ENCODE measurements around the gene NOD1.

Gene NOD1

DNA sequence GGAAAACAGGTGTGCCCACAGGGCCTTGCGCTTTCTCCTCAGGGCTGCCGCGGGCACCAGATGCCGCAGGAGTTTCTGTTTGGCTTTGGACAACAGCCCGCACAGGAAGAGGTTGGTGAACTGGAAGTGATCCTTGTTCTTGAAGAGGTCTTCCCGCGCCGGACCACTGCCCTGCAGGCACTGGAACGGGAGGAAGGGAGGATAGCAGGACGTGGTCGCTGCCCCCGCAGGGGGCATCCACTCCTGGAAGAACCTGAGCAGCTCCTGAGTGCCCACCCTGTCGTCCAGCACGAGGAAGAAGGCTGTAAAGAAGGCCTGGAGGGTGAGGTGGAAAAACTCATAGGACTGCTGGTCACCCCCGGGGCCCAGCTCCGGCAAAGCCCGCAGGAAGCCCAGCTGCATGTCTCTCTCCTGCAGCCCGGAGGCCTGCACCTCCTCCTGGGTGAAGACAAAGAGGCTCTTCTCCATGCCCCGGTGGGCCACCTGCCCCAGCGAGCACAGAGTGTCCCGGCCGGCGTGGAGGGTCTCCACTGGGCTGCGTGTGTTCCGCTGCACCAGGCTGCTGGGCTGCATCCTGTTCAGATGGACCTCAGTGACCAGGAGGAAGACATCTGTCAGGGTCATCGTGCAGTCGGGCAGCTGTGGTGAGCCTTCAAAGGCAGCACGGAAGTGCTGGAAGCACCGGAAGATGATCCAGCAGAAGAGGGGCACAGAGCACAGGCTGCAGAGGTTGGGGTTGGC is 26.9 kb downstream of the NOD1 start:
- DNase-seq (ENCODE audit: insufficient read length, low spot score) (no peak), FAIRE-seq (no peak)
- no peak for TF ChIP-seq POLR2A (IDR thresholded peaks at IDR 0.05; ENCODE audit: low read depth, low read length)

DNA sequence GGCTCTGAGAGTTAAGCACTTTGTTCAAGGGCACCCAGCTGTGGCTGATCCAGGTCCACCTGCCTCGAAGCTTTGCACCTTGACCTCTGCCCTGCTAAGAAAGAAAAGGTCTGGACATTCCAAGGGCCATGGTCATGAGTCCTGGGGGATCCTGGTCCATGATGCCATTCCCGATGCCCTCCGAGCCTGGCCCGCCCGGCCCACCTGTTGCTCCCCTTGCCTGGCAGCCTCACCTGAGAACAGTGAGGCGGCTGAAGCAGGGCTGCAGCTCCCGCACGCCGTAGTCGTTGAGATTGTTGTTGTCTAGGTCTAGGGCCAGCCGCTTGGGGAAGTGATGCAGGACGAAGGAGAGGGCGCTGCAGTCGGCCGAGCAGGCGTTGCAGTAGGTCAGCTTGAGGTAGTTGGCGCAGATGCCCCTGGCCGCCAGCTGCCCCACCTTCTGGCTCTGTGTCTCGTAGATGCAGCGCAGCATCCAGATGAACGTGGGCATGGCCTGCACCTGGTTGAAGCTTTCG is 27.5 kb downstream of the NOD1 start:
- FAIRE-seq (no peak), DNase-seq (ENCODE audit: insufficient read length, low spot score) (no peak)
- no peak for TF ChIP-seq POLR2A (IDR thresholded peaks at IDR 0.05; ENCODE audit: low read depth, low read length)

DNA sequence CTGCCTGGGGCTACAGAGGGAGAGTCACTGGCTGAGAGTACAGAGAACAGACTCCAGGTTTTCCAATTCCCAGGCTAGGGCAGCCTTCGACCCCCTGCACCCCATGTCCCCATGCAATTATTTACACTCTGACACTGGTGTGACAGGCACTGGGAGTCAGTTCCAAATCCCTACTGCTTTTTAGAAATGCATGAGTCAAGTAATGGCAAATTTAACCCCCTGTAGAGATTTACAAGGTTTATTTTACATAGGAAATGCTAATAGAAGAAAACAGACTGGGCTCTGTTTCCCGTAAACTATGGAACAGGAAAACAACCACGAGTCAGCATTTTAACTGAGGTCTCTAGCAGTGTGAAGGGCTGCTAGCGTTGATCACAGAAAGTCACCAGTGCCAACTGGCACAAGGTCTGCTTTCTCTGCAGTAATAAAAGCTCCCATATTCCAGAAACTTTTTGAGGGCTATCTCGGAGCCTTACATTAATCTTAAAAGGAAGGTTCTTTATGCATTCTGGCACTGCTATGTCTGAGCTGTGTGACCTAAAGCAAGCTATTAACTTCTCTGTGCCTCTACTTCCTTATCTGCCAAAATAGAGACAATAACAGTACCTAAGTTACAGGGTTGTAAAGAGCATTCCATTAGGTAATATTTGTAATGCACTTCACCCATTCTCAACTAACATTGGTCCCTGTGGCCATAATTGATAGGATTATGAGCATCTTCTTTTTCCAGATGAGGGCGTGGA is 28.2 kb downstream of the NOD1 start:
- FAIRE-seq (no peak), DNase-seq (ENCODE audit: insufficient read length, low spot score) (no peak)
- TF ChIP-seq POLR2A (IDR thresholded peaks at IDR 0.05; ENCODE audit: low read depth, low read length), result no peak

DNA sequence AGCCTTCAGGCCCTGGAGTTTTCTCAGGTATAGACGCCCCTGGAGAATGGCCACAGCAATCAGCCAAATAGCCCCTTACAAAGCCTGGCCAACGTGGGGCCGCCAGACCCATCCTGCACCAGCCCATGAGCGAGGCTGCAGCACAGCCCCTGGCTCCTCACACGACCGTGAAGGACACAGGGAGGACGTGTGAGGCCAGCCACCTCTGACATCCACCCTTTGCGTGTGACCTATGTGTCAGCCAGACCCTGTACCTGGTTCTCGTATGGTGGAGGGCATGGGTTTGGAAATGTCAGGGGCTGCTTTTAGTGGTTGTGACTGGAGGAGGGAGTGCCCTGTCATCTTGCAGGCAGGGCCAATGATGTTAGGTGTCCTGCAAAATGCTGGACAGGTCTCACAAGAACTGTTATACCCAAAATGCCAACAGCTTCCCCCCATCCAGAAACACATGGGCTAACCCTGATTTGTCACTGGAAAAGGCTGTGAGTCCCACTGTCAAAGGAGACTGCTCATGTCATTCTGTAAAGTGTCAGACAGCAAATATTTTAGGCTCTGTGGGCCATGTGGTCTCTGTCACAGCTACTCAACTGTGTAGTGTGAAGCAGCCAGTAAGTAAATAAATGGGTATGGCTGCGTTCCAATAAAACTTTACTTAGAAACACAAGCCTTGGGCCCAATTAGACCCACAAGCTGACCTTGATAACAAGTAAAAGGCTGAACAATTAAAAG is 30.0 kb downstream of the NOD1 start:
- no peak for DNase-seq (ENCODE audit: insufficient read length, low spot score)
- no peak for TF ChIP-seq POLR2A (IDR thresholded peaks at IDR 0.05; ENCODE audit: low read depth, low read length)
- no peak for FAIRE-seq

DNA sequence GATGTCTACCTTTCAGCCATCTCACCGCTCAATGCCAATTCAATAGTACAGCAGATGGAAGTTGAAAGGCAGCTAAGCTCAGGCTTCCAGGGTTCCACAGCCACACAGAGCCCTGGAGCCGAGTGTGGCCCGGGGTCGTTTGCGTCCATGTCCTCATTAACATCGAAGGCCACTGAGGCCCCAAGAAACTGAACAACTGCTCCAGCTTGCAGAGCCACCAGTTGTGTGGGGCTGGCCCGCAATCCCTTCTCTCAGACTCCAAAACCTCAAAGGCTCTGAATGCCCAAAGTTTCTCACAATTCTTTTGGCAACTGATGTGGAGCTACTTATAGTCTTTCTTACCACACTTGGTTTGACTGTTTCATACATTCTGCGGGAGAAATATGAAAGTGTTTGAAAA is 31.1 kb downstream of the NOD1 start:
- no peak for TF ChIP-seq POLR2A (IDR thresholded peaks at IDR 0.05; ENCODE audit: low read depth, low read length)
- DNase-seq (ENCODE audit: insufficient read length, low spot score) (no peak), FAIRE-seq (no peak)

DNA sequence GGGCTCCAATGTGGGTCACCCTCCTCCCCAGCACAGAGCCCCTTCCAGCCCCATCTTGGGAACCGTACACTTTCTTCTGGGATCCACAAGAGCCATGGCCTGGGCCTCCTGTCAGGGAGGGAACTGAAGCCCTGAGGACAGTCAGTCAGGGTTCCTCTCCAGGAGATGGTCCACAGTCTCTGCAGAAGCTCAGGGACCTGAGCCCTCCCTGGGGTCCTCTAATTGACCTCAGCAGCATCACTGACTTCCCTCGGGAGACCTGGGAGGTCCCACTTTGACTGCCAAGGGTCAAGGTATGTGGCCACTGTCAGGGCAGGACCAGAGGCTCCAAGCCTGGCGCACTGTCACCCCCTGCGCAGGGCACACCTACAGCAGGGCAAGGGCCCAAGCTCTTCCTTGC is 32.3 kb downstream of the NOD1 start:
- TF ChIP-seq POLR2A (IDR thresholded peaks at IDR 0.05; ENCODE audit: low read depth, low read length), result no peak
- FAIRE-seq, result no peak
- no peak for DNase-seq (ENCODE audit: insufficient read length, low spot score)

DNA sequence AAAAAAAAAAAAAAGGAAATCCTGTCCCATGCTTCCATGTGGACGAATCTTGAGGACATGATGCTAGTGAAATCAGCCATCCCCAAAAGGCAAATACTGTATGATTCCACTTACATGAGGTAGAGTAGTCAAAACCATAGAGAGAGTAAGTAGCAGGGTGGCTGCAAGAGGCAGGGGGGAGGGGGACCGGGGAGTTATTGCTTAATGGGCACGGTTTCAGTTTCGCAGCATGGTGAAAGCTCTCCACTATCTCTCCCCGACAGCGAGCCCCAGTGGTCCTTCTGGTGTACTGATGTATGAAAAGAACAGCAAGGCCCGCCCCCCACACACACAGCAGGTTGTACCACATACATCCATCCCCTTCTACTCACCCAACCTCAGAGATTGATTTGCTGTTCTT is 32.8 kb downstream of the NOD1 start:
- no peak for TF ChIP-seq POLR2A (IDR thresholded peaks at IDR 0.05; ENCODE audit: low read depth, low read length)
- DNase-seq (ENCODE audit: insufficient read length, low spot score), result no peak
- FAIRE-seq, result no peak

DNA sequence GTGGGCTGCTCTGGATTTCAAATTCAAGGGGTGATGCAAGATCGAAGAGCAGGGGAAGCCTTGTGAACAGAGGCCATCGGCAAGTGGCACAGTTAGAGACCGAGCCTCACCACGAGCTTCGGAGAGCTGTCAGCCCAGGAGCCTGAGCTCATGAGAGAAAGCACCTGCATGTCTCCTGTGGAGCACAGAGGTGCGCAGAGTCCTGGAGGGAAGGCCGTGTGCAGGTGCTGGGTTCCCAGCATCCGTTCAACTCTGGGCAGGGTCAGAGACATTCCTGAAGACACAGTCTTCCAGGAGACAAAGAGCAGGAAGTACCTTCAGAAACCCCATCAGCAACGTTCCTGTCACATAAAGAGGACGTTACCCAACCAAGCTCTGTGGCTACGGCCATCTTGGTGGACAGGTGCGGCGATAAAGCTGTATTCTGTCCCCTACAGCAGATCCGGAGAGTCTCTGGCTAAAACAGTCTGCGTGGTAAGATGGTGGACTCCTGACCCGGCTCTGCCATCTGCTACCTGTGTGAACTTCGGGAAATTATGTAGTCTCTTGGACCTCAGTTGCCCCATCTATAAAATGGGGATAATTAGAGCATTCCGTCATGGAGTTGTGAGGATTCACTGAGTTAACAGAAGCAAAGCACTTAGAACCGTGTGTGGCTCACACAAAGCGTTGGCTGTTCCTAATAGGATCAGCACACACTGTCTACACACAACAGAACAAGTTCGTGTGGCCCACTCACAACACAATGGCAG is 40.6 kb downstream of the NOD1 start:
- DNase-seq (ENCODE audit: insufficient read length, low spot score) (no peak), FAIRE-seq (no peak)
- no peak for TF ChIP-seq POLR2A (IDR thresholded peaks at IDR 0.05; ENCODE audit: low read depth, low read length)

DNA sequence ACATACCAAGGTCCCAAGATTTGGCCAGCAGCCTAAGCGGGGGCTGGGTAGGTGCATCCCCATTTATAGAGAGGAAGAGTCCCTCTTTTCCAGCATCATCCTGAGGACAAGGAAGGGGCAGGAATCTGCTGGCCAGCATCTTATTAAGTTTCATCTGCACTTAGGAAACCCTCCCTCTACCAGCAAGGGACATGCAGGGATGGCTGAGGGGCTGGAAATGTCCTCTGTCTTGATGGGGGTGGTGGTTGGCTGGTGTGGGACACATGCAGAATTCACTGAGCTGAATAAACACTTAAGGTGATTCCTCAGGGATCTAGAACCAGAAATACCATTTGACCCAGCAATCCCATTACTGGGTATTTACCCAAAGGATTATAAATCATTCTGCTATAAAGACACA is 42.1 kb downstream of the NOD1 start:
- no peak for DNase-seq (ENCODE audit: insufficient read length, low spot score)
- no peak for FAIRE-seq
- TF ChIP-seq POLR2A (IDR thresholded peaks at IDR 0.05; ENCODE audit: low read depth, low read length), result no peak

DNA sequence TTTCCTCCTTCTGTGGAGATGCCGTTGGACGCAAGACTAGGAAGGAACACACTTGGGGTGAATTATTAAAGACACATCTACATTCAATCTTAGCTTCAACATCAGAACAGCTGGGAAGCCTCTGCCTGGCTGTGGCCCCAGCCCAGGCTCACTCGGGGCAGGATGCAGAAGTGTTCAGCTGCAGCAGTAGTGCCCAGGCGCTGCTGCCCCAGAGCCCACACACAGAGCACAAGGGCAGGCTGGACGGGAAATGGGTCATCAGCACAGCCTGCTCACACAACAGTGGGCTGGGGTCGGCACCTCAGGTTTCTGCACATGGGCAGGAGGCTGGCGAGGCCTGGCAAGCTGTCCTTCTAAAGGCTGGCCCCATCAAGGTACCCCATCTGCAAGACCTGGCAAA is 42.5 kb downstream of the NOD1 start:
- FAIRE-seq (no peak), DNase-seq (ENCODE audit: insufficient read length, low spot score) (no peak)
- no peak for TF ChIP-seq POLR2A (IDR thresholded peaks at IDR 0.05; ENCODE audit: low read depth, low read length)

DNA sequence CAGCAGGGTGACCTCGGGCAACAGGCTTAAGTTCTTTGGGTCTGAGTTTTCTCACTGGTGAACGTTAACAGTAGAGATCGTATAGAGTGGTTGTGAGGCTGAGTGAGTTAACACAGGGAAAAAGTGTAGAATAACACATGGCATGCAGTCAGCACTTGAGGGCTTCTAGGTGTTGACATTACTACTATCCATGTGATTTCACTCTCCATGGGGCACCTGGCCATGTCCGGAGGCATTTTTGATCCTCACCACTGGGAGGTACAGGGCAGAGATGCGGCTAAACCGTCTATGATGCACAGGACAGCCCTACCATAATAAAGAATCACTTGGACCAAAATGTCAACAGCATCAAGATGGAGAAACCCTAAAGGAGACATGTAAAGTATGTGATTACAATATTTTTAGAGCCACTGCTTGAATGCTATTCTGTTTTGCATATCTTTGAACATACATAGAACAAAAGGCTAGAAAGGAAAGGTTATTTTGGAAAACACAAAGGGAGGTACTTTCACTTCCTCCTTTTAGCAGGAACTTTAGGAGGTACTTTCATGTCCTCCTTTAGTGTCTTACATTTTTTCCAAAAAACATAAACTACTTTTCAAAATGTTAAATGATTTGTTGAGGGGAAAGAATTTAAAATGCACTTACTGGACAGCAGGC is 44.3 kb downstream of the NOD1 start:
- DNase-seq (ENCODE audit: insufficient read length, low spot score) (no peak), FAIRE-seq (no peak)
- no peak for TF ChIP-seq POLR2A (IDR thresholded peaks at IDR 0.05; ENCODE audit: low read depth, low read length)

DNA sequence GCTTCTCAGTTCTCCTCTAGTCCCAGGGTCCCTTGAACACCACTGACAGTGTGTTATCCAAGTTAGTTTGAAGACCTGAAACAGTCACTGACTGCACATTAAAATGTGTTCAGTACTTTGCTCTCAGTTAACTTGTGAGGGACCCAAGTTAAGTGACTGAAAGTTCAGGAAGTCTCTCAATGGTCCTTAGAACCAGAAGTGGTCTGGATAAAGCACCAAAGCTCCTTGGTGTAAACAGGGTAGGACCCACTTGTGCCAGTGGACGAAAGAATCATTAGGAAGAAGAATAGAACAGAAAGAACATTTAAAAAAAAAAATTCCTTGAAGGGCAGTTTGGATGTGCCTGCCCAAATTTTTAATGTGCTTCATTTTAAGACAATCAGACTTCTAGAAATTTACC is 45.1 kb downstream of the NOD1 start:
- FAIRE-seq, result no peak
- no peak for DNase-seq (ENCODE audit: insufficient read length, low spot score)
- no peak for TF ChIP-seq POLR2A (IDR thresholded peaks at IDR 0.05; ENCODE audit: low read depth, low read length)

DNA sequence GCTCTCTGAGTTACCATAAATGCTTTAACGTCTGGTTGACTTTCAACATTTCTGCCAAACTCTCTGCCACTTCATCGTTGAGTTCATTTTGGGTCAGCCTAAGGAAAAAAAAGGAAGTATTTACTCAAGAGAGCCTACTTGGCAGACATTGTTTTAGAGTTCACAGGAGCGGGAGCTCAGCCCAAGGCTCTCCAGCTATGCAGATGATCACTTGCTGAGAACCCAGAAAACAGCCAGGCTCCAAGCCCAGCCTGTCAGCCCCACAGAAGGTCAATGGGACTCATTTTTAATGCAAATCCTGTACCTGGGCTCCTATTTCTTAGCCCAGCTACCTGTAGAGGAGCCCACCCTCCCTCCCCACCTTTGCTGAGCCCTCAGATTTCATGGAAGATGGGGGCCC is 45.5 kb downstream of the NOD1 start:
- DNase-seq (ENCODE audit: insufficient read length, low spot score), result no peak
- no peak for FAIRE-seq
- TF ChIP-seq POLR2A (IDR thresholded peaks at IDR 0.05; ENCODE audit: low read depth, low read length), result no peak

All from H54 (cell line).